Astrocyte (in vitro differentiated cells and primary cell): ENCODE data around the gene CHERP. TPM values are rescaled to one million over a fixed set of nuclear protein-coding genes. Genes with fewer than 3 reads are reported as not detected.
A peak's percentile ranks its signal among the peaks of the same experiment; 100 is the strongest.

Source experiments
- DNase-seq: peaks from one replicate; pipeline ENCODE4 v3.0.0-alpha.2; 2010; ENCODE audit warnings: low read depth
- FAIRE-seq: peaks from 2 replicates; lab custom pipeline; 2011; peaks lifted over from hg19 to GRCh38; lab: Jason Lieb, UNC
- H2AFZ ChIP-seq: 2 replicates; pipeline ENCODE4 v1.6.0; 2012; ENCODE audit warnings: low read depth, low read length, inconsistent platforms
- H3K27ac ChIP-seq: 2 replicates; pipeline ENCODE4 v1.5.1; 2011; ENCODE audit warnings: low read depth, low read length, inconsistent platforms
- H3K27me3 ChIP-seq: 2 replicates; pipeline ENCODE4 v1.6.0; 2011; ENCODE audit warnings: low read length, inconsistent platforms; ENCODE audit not compliant: insufficient read depth
- H3K36me3 ChIP-seq: 2 replicates; pipeline ENCODE4 v1.5.1; 2011; ENCODE audit warnings: low read length, inconsistent platforms; ENCODE audit not compliant: insufficient read depth
- H3K4me1 ChIP-seq: 2 replicates; pipeline ENCODE4 v1.5.1; 2011; ENCODE audit warnings: low read length, inconsistent platforms; ENCODE audit not compliant: insufficient read depth
- H3K4me2 ChIP-seq: 2 replicates; pipeline ENCODE4 v1.6.0; 2012; ENCODE audit warnings: low read length, inconsistent platforms
- H3K4me3 ChIP-seq: 2 replicates; pipeline ENCODE4 v1.5.1; 2011; ENCODE audit warnings: low read depth, mild to moderate bottlenecking, low read length, inconsistent platforms; ENCODE audit not compliant: insufficient read depth
- H3K79me2 ChIP-seq: 2 replicates; pipeline ENCODE4 v1.6.0; 2012; ENCODE audit warnings: mild to moderate bottlenecking, low read length, inconsistent platforms; ENCODE audit not compliant: insufficient read depth
- H3K9ac ChIP-seq: 2 replicates; pipeline ENCODE4 v1.6.0; 2012; ENCODE audit warnings: mild to moderate bottlenecking, low read length, inconsistent platforms
- H3K9me3 ChIP-seq: 2 replicates; pipeline ENCODE4 v1.5.1; 2012; ENCODE audit warnings: low read depth, mild to moderate bottlenecking, low read length, inconsistent platforms; ENCODE audit not compliant: insufficient read depth
- H4K20me1 ChIP-seq: 2 replicates; pipeline ENCODE4 v1.6.0; 2012; ENCODE audit warnings: low read length, inconsistent platforms; ENCODE audit not compliant: insufficient read depth
- H3K27ac Mint-ChIP-seq: one replicate; pipeline ENCODE4 v1.8.0; 2021; ENCODE audit warnings: mild to moderate bottlenecking, mixed read lengths; ENCODE audit not compliant: unreplicated experiment
- H3K27me3 Mint-ChIP-seq: one replicate; pipeline ENCODE4 v1.8.0; 2021; ENCODE audit warnings: low read depth, mixed read lengths; ENCODE audit not compliant: unreplicated experiment
- H3K36me3 Mint-ChIP-seq: one replicate; pipeline ENCODE4 v1.8.0; 2021; ENCODE audit warnings: low read depth, mixed read lengths; ENCODE audit not compliant: unreplicated experiment
- H3K4me1 Mint-ChIP-seq: one replicate; pipeline ENCODE4 v1.8.0; 2021; ENCODE audit warnings: low read depth, mixed read lengths; ENCODE audit not compliant: unreplicated experiment
- H3K4me3 Mint-ChIP-seq: one replicate; pipeline ENCODE4 v1.8.0; 2021; ENCODE audit warnings: mild to moderate bottlenecking, moderate library complexity, mixed read lengths; ENCODE audit not compliant: unreplicated experiment
- H3K9me3 Mint-ChIP-seq: one replicate; pipeline ENCODE4 v1.8.0; 2021; ENCODE audit warnings: mild to moderate bottlenecking, mixed read lengths; ENCODE audit not compliant: unreplicated experiment
- CTCF ChIP-seq: IDR thresholded peaks from 2 replicates; pipeline ENCODE4 v1.5.1; 2011; ENCODE audit warnings: low read depth, mild to moderate bottlenecking, inconsistent platforms, low read length, moderate library complexity; ENCODE audit not compliant: insufficient read depth
- EZH2 ChIP-seq: IDR thresholded peaks from 2 replicates; pipeline ENCODE4 v1.6.1; 2012; ENCODE audit warnings: mild to moderate bottlenecking, low read length, inconsistent platforms; ENCODE audit not compliant: insufficient read depth
- total RNA-seq: library from RNA; stranded (reverse); gene quantifications from 2 replicates; pipeline ENCODE4 v1.2.1, GENCODE V29; 2021

The CHERP gene
- total RNA-seq, 1 donor from 2014 or later: 45.3 TPM

GRCh38 chr19:16566161-16566560 lies 23.9 kb upstream of the CHERP start:
- Histone ChIP-seq H3K79me2 (peaks cover 50% of the 10 kb centered on the region), H3K4me3 (no peak overlapping the region), H4K20me1 (peaks cover 66% of the 10 kb centered on the region), H3K4me2 (no peak overlapping the region), H3K36me3 (peaks cover 42% of the 10 kb centered on the region), H3K9ac (no peak overlapping the region), H3K9me3 (no peaks in the 10 kb centered on the region), H3K27me3 (no peaks in the 10 kb centered on the region), H3K27ac (no peak overlapping the region), H3K4me1 (peaks cover 8% of the 10 kb centered on the region), H2AFZ (no peak overlapping the region)
- peak overlapping the region; percentile 23 for H3K27ac Mint-ChIP-seq
- TF ChIP-seq CTCF (no peak), EZH2 (no peak)
- DNase-seq (no peak), FAIRE-seq (no peak)
- H3K36me3 Mint-ChIP-seq: peaks cover 15% of the 10 kb centered on the region
- peaks cover 16% of the 10 kb centered on the region for H3K4me1 Mint-ChIP-seq
- no peak overlapping the region for H3K4me3 Mint-ChIP-seq
- no peaks in the 10 kb centered on the region for H3K9me3 Mint-ChIP-seq
- H3K27me3 Mint-ChIP-seq: no peaks in the 10 kb centered on the region

- peaks cover 18% of the 10 kb centered on the region for H3K36me3 Mint-ChIP-seq
- no peak overlapping the region for H3K4me3 Mint-ChIP-seq
- H3K27me3 Mint-ChIP-seq: no peaks in the 10 kb centered on the region
- no peak overlapping the region for H3K27ac Mint-ChIP-seq
- H3K79me2 ChIP-seq: peaks cover 37% of the 10 kb centered on the region
- DNase-seq: no peak
- no peak overlapping the region for H3K4me3 ChIP-seq
- peaks cover 45% of the 10 kb centered on the region for H3K36me3 ChIP-seq
- FAIRE-seq: no peak
- peaks cover 18% of the 10 kb centered on the region for H3K4me1 Mint-ChIP-seq
- peaks cover 63% of the 10 kb centered on the region for H4K20me1 ChIP-seq
- no peaks in the 10 kb centered on the region for H3K9me3 Mint-ChIP-seq
- H3K4me1 ChIP-seq: peaks cover 5% of the 10 kb centered on the region
- no peaks in the 10 kb centered on the region for H3K9me3 ChIP-seq
- no peak overlapping the region for H2AFZ ChIP-seq
- H3K27me3 ChIP-seq: no peaks in the 10 kb centered on the region
- no peak overlapping the region for H3K27ac ChIP-seq
- H3K9ac ChIP-seq: no peak overlapping the region
- TF ChIP-seq EZH2 (no peak), CTCF (no peak)
- no peak overlapping the region for H3K4me2 ChIP-seq
These were observed 22.6 kb upstream of the CHERP start for GRCh38 chr19:16564842-16565241.

- Histone ChIP-seq H3K79me2 (peaks cover 18% of the 10 kb centered on the region), H3K9me3 (no peaks in the 10 kb centered on the region), H3K27ac (no peak overlapping the region), H3K36me3 (peaks cover 53% of the 10 kb centered on the region), H4K20me1 (peaks cover 53% of the 10 kb centered on the region), H3K4me1 (no peaks in the 10 kb centered on the region), H3K27me3 (no peaks in the 10 kb centered on the region), H3K4me3 (no peak overlapping the region), H2AFZ (no peak overlapping the region), H3K4me2 (no peak overlapping the region), H3K9ac (no peak overlapping the region)
- Mint-ChIP-seq H3K27ac (no peak overlapping the region), H3K9me3 (no peaks in the 10 kb centered on the region), H3K36me3 (peaks cover 18% of the 10 kb centered on the region), H3K4me1 (peaks cover 9% of the 10 kb centered on the region), H3K27me3 (no peaks in the 10 kb centered on the region), H3K4me3 (no peak overlapping the region)
- TF ChIP-seq CTCF (no peak), EZH2 (no peak)
- DNase-seq: no peak
- FAIRE-seq: no peak
These were observed 20.4 kb upstream of the CHERP start for GRCh38 chr19:16562608-16563025.
